ENCODE measurements around the gene CC2D2B.

DNA sequence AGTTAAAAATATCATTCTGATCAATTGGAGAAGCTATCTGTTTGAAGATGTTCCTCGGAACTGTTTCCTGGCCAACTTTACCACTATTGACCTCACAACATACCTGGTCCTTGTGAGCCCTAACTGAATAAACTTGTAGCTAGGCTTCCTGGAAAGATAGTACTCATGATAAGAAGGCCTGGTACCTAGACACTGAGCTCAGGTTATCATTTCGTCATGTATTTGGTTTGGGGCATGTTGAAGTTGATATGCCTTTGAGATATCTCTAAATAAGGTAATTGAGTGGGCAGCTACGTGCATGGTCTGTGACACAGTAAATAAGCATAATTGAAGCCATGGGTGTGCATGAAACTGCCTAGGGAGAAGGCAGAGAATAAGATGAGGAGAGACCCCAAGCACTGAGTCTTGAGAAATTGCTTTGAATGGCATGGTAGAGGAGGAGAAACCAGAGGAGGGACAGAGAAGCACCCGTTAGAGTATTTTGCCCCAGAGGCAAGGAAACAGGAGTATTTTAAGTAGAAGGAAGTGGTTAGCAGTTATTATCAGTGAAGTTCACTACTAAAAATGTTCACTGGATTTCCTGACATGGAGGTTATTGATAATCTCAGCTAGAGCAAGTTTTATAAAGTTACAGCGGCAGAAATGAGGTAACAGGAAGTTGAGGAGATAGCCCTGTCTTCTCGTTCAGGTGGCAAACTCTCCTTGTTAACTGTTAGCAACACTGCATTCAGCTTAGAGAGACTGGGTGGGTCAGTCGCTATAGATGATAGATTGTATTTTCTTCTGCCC, 55.6 kb downstream of the CC2D2B start:
- no peak for TF ChIP-seq CTCF (IDR thresholded peaks at IDR 0.05)
- no peak for TF ChIP-seq POLR2A (IDR thresholded peaks at IDR 0.05)
- TF ChIP-seq EP300 (IDR thresholded peaks at IDR 0.05; ENCODE audit: low read depth): no peak
